ENCODE data around the gene TLCD2.
"Not testable (repeated sequence)": the region's sequence is repeated elsewhere in the genome, so short reads cannot be mapped to it uniquely, and the experiment has no call there.

Gene TLCD2

GRCh38 chr17:1735834-1736347 lies 25.7 kb upstream of the TLCD2 start:
- FAIRE-seq: no peak

DNA sequence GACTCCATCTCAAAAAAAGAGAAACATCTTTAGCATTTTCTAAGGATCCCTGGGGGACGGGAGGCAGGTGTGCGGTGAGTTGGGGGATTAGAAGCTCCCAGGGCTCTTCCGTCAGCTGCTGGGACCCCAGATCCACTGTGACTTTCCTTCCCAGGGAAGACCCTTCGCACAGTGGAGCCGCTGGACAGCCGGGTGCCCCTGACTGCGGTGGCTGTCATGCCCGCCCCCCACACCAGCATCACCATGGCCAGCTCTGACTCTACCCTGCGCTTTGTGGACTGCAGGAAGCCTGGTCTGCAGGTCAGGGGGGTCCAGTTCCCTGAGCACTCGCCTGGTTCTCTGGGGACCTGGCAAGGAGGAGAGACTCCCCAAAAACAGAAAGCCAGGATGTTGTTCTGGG lies 25.2 kb upstream of the TLCD2 start:
- no peak for FAIRE-seq

- FAIRE-seq: no peak
Observed at GRCh38 chr17:1733759-1734158, 23.6 kb upstream of the TLCD2 start.

DNA sequence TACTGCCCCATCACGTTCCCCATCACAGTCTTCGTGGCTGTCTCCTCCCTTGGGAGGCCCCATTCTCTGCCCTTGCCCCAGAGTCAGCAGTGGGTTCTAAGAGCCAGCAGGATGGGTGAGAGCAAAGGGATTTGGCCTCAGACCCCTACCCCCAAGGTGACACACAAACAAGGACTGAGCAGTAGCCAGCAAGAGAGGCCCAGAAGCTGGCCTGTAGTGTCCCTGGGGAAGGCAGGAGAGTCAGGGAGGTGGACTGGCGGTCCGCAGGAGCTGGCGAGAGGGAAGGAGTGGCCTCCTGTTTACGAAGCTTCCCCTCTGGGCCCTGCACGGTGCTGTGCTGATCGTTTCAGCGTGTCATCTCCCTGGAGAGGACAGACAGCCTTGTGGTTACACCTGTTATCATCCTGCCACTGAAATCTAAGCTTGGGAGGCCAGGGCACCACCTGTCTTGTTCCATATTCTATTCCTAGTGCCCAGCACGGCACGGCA lies 22.7 kb upstream of the TLCD2 start:
- FAIRE-seq: no peak

DNA sequence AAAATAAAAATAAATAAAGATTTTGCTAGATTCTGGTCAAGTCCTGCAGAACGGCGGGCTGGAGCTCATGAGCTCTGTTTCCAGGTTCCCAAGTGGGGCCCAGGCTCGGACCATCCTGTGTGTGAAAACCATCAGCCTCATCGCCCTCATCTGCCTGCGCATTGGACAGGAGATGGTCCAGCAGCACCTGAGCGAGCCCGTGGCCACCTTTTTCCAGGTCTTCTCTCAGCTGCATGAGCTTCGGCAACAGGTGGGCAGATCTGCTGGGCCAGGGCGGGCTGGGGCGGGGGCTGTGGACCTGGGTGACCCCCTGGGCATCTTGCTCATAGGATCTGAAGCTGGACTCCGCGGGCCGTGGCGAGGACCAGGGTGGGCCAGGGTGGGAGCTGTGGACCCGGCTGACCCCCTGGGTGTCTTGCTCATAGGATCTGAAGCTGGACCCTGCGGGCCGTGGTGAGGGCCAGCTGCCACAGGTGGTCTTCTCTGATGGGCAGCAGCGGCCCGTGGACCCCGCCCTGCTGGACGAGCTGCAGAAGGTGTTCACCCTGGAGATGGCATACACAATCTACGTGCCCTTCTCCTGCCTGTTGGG lies 22.2 kb upstream of the TLCD2 start:
- no peak for FAIRE-seq

- FAIRE-seq: no peak
Observed at GRCh38 chr17:1731194-1731506, 21.0 kb upstream of the TLCD2 start.

DNA sequence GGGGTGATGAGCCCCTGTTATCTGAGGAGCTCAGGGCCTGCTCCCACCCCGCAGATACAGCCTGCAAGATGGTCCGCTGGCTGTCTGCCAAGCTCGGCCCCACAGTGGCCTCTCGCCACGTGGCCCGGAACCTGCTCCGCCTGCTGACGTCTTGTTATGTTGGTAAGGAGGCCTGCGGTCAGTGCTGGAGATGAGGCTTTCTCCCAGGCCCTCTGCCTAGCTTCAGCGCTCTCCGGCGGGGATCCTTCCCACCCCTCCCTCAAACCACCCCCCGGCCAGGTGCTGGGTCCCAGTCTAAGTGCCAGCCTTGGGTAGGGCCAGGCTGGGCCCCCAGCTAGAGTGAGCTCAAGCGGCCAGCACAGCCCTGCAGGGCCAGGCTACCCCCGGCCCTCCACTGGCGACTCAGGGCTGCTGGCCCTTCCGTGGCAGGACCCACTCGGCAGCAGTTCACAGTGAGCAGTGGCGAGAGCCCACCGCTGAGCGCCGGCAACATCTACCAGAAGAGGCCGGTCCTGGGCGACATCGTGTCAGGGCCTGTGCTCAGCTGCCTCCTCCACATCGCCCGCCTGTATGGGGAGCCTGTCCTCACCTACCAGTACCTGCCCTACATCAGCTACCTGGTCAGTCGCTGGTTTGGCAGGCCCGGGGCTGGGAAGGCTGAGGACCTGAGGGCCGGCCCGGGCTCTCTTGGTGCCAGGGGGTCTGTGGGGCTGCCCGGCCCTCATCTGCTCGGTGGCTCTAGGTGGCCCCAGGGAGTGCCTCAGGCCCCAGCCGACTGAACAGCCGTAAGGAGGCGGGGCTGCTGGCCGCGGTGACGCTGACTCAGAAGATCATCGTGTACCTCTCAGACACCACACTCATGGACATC lies 20.4 kb upstream of the TLCD2 start:
- FAIRE-seq: no peak

GRCh38 chr17:1729966-1730325 lies 19.8 kb upstream of the TLCD2 start:
- no peak for FAIRE-seq

- no peak for FAIRE-seq
Observed at GRCh38 chr17:1727876-1728630, 17.9 kb upstream of the TLCD2 start.

- FAIRE-seq: no peak
Observed at GRCh38 chr17:1727258-1727789, 17.1 kb upstream of the TLCD2 start.

- FAIRE-seq: no peak
Observed at GRCh38 chr17:1726626-1727257, 16.6 kb upstream of the TLCD2 start.

- no peak for FAIRE-seq
Observed at GRCh38 chr17:1725642-1726511, 15.7 kb upstream of the TLCD2 start.

DNA sequence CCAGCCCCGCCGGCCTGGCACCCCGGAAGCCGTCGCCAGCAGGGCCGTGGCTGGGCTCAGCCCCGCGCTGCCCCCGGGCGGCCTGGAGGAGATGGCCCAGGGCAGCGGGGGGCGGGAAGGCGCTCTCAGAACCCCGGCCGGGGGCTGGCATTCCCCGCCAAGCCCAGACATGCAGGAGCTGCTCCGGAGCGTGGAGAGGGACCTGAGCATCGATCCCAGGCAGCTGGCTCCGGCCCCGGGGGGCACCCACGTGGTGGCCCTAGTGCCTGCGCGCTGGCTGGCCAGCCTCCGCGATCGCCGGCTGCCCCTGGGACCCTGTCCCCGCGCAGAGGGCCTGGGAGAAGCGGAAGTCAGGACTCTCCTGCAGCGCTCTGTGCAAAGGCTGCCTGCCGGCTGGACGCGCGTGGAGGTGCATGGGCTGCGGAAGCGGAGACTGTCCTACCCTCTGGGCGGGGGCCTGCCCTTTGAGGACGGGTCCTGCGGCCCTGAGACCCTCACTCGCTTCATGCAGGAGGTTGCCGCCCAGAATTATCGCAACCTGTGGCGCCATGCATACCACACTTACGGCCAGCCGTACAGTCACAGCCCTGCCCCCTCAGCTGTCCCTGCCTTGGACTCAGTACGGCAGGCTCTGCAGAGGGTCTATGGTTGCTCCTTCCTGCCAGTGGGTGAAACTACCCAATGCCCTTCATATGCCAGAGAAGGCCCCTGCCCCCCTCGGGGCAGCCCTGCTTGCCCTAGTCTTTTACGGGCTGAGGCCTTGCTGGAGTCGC lies 14.9 kb upstream of the TLCD2 start:
- no peak for FAIRE-seq

GRCh38 chr17:1724351-1724868 lies 14.2 kb upstream of the TLCD2 start, which contains the start of gene WDR81:
WDR81 (plus strand) TSS chr17:1724704; CDS start chr17:1724960, 256 bp downstream.
- no peak for FAIRE-seq

GRCh38 chr17:1722022-1722421 lies 11.8 kb upstream of the TLCD2 start:
- FAIRE-seq: not testable (repeated sequence)

GRCh38 chr17:1720856-1721386 lies 10.7 kb upstream of the TLCD2 start:
- no peak for FAIRE-seq

- FAIRE-seq: no peak
Observed at GRCh38 chr17:1718362-1719165, 8.4 kb upstream of the TLCD2 start.

DNA sequence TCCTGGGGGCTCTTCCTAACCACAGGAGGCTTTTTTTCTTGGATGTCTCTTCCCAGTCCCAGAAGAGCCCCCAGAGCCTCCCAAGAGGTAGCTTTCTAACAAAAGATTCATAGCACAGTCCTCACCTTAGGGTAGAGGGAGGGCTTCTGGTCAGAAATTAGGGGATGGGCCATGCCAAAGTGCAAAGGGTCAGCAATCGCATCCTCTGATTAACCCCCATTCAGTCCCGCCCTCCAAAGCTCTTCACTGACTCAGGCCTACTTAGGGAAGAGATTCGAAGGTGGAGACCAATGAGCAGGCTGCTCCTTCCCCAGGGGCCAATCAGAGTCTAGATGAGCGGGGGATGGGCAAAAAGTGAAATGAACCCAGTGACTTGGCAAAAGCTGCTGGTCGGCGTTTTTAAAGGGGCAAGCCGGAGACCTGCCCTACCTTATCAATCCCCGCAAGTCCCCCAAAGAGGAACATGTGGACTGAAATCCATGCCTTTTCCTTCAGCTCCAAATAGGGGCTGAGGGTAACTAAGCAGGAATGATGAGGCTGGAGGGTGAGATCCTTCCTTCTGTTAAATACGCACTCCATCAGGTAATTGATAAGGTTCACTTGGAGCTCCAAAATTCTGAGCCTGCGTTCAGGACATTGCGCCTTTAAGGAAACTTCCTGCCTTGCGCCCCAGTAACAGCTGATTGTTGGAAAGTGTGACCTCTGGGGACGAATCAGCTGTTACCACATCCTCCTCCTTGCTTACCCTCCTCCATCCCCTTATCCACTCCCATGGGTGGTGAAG lies 6.9 kb upstream of the TLCD2 start:
- FAIRE-seq: no peak

All from colon (tissue), 2 donors.